Muscle layer of duodenum (tissue), 2 donors: ENCODE data around the gene LRRTM1.

Source experiments
- H3K27ac ChIP-seq: one replicate; pipeline ENCODE4 v1.7.0; 2013; ENCODE audit warnings: mild to moderate bottlenecking, low read length
- H3K27me3 ChIP-seq: one replicate; pipeline ENCODE4 v1.7.0; 2013; ENCODE audit warnings: low read depth, mild to moderate bottlenecking, control low read depth, low read length
- H3K36me3 ChIP-seq, 2 donors: one replicate each; pipeline ENCODE4 v1.7.0; 2013; ENCODE audit warnings: low read length in 2 of 2, control low read depth in 1 of 2, mild to moderate bottlenecking in 1 of 2; ENCODE audit not compliant: insufficient read depth in 2 of 2, control insufficient read depth in 1 of 2
- H3K4me1 ChIP-seq, 2 donors: one replicate each; pipeline ENCODE4 v1.7.0; 2013; ENCODE audit warnings: low read length in 2 of 2, mild to moderate bottlenecking in 2 of 2, control low read depth in 1 of 2, moderate library complexity in 1 of 2; ENCODE audit not compliant: insufficient read depth in 2 of 2, control insufficient read depth in 1 of 2
- H3K4me3 ChIP-seq, 2 donors: one replicate each; pipeline ENCODE4 v1.7.0; 2013; ENCODE audit warnings: low read length in 2 of 2, low read depth in 1 of 2, mild to moderate bottlenecking in 1 of 2
- H3K9me3 ChIP-seq, 2 donors: one replicate each; pipeline ENCODE4 v1.7.0; 2013; ENCODE audit warnings: low read length in 2 of 2, control low read depth in 1 of 2, mild to moderate bottlenecking in 1 of 2; ENCODE audit not compliant: control insufficient read depth in 1 of 2
- donor health status: healthy.

The LRRTM1 gene

DNA sequence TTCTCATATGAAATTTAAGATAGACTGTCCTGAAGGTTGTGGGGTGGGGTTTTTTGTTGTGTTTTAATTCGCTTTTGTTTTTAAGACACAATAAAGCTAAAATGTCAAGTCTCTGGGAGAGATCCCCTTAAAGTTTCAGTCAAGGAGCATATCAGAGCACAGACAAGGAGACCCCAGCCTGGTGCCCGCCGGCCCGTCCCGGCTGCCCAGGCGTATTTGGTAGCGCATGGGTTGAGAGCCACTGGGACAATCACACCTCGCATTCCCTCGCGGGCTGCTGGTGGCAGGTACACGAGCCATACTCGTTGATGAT lies 2.6 kb downstream of the LRRTM1 start:
- H3K9me3 ChIP-seq, result no peaks in the 10 kb centered on the region
- H3K27ac ChIP-seq, result no peak overlapping the region
- peaks cover 0 to 31% of the 10 kb centered on the region in 2 donors for H3K4me1 ChIP-seq
- peak overlapping the region; percentile 13 to 80 for H3K4me3 ChIP-seq
- H3K36me3 ChIP-seq, result no peaks in the 10 kb centered on the region
- H3K27me3 ChIP-seq, result peaks cover 14% of the 10 kb centered on the region

DNA sequence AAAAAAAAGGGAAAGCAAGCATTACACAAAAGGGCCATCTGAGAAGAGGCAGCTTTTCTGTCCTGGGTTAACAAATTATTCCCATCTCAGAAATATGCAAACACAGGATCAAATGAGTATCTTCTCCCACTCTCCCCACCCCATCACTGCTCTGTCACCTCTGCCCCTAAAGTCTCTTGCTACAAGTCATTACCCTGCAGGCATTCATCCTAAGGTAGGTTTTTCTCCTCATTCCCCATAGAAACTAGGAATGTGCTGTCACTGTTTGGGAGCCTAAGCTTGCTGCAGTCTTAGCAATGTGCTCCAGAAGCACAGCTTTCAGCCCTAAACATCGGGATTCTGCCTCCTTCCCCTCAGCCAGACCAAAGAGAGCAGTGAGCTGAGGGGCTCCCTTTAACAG lies 3.6 kb downstream of the LRRTM1 start:
- H3K27ac ChIP-seq, result no peak overlapping the region
- peaks cover 14% of the 10 kb centered on the region for H3K27me3 ChIP-seq
- no peaks in the 10 kb centered on the region for H3K36me3 ChIP-seq
- peak overlapping the region in 1 of 2 donors; percentile 27 for H3K4me3 ChIP-seq
- no peaks in the 10 kb centered on the region for H3K9me3 ChIP-seq
- peaks cover 0 to 31% of the 10 kb centered on the region in 2 donors for H3K4me1 ChIP-seq

DNA sequence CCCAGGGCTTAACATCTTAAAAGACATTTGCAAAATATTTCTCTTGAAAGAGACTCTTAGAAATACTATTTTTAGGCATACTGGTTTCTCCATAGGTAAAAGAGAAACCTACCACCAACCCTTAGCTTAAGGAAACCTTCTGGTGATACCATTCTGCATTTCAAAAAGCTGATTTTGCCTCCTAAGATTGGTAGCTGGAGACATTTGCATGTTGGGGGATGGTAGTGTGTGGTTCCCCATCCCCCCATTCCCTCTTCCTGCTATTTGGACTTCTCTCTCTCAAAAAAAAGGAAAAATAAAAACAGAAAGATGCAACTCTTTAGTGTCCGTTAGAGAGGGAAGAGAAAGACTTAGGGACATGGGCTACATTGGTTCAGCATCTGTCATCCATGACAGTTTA lies 4.2 kb downstream of the LRRTM1 start:
- Histone ChIP-seq H3K36me3 (no peaks in the 10 kb centered on the region), H3K27me3 (peaks cover 14% of the 10 kb centered on the region), H3K27ac (no peak overlapping the region), H3K4me1 (peaks cover 0 to 30% of the 10 kb centered on the region in 2 donors), H3K9me3 (no peaks in the 10 kb centered on the region), H3K4me3 (peak overlapping the region in 1 of 2 donors; percentile 27)

DNA sequence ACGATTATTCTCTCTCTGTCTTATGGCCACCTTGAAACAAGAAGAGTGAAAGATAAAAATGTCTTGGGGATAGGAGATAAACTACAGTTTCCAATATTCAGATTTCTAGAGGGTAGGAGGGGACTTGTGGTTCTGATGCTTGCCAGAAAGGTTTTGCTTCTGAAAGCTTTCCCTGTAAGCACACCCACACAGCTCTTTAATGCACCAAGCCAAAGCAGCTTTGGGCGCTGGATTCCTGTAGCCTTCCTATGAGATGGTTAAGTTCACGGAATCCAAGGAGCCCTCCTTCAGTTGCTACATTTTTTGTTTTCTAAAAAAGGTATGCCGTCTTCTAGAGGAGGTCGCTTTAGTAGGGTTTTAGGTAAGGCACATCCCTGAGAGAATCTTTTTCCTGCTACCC lies 4.9 kb downstream of the LRRTM1 start:
- H3K36me3 ChIP-seq, result no peaks in the 10 kb centered on the region
- no peaks in the 10 kb centered on the region for H3K9me3 ChIP-seq
- H3K4me1 ChIP-seq, result peaks cover 0 to 24% of the 10 kb centered on the region in 2 donors
- no peak overlapping the region for H3K27ac ChIP-seq
- no peak overlapping the region for H3K4me3 ChIP-seq
- H3K27me3 ChIP-seq, result peaks cover 14% of the 10 kb centered on the region

DNA sequence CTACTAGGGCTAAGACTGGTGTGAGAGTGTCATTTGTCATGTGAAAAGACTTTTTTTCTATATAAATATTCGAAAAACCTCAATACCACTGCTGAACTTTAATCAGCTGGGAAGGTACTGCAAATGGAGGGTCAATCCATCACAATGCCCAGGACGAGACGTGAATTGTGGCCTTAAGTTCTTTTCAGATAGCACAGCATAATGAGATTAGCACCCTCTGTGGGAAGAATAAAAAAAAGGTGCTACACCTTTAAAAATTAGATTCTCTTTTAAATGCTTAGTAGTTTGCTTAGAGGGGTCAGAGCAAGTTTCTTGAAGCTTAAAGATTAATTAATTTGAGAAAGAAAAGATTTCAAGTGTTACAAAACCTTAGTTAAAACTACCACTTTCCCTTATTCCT lies 5.6 kb downstream of the LRRTM1 start:
- Histone ChIP-seq H3K36me3 (no peaks in the 10 kb centered on the region), H3K27ac (no peak overlapping the region), H3K9me3 (no peaks in the 10 kb centered on the region), H3K4me1 (peaks cover 0 to 20% of the 10 kb centered on the region in 2 donors), H3K4me3 (no peak overlapping the region), H3K27me3 (peaks cover 14% of the 10 kb centered on the region)

DNA sequence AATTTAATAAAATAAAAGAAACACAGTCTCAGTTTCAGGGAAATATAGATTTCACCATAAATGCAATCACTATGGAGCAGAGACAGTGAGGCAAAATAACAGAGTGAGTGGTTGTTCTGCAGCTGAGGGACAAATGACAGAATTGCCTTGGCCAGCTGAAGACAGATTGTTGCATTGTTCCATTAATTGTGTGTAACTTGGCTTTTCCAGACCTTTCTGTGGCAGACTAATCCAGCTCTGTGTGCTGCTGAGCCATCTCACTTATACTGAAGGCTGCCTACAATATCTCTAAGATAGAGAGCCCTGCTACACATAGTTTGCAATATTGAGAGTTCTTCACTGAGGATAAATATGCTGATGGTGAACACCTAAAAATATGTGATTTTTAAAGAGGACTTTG lies 11.5 kb downstream of the LRRTM1 start:
- Histone ChIP-seq H3K27me3 (no peaks in the 10 kb centered on the region), H3K4me1 (peaks cover 0 to 8% of the 10 kb centered on the region in 2 donors), H3K9me3 (no peaks in the 10 kb centered on the region), H3K36me3 (no peaks in the 10 kb centered on the region), H3K4me3 (no peak overlapping the region), H3K27ac (no peak overlapping the region)

DNA sequence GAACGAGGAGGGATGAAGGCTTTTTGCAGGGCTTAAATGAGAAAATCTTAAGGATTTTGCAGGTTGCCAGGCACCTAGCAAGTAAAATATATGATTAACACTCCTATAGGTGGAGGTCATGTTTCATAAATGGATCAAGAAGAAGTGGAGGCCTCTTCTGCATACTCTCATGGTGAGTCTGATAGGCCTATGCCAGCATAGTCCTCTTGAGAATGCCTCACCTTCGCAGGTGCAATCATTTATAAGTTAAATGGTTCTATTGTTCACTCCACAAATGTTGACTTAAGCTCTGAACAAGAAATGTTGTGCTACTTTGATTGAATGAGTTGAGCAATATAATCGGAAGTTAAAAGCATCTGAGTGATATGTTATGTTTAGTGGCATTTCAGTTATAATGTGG lies 12.1 kb downstream of the LRRTM1 start:
- no peak overlapping the region for H3K27ac ChIP-seq
- H3K27me3 ChIP-seq, result no peaks in the 10 kb centered on the region
- H3K9me3 ChIP-seq, result no peaks in the 10 kb centered on the region
- H3K4me3 ChIP-seq, result no peak overlapping the region
- H3K4me1 ChIP-seq, result peaks cover 0 to 8% of the 10 kb centered on the region in 2 donors
- H3K36me3 ChIP-seq, result no peaks in the 10 kb centered on the region

DNA sequence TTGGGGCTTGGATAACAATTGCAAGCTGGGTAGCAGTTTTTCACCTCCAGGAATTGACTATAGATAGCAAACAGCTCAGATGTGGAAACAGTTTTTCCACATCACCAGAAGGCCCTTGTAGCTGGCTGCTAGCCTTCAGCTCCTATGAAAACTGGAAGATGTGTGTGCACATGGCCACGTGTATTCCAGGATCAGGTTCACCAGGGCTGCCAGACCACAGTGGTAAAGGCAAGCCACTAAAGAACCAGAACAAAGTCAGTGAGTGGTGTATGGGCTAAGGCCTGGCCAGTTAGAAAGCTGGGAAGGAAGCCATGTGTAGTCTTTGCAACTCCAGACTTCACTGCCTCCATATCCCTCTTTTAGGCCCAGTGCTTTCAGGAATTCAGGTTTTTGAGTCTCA lies 12.9 kb downstream of the LRRTM1 start:
- H3K4me3 ChIP-seq, result no peak overlapping the region
- H3K27ac ChIP-seq, result no peak overlapping the region
- H3K27me3 ChIP-seq, result no peaks in the 10 kb centered on the region
- H3K36me3 ChIP-seq, result no peaks in the 10 kb centered on the region
- peaks cover 0 to 8% of the 10 kb centered on the region in 2 donors for H3K4me1 ChIP-seq
- H3K9me3 ChIP-seq, result no peaks in the 10 kb centered on the region

DNA sequence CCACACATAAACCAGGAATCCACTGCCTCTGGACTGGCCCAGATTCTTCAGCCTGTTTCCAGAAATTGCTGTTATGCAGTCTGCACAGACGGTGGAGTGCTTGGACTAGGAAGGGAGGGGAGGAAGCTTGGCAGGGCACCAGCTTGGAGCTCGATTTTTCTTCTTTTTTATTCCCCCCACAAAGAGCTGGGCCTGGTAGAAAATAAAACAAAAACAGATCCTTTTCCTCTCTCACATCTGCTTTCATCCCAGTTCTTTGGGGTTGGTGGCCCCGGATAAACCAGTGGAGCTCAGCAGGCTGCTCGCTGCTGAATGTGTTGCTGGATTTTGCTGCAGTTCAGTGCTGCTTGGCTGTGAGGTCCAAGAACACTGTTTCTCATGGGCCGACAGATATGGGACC lies 16.0 kb downstream of the LRRTM1 start:
- Histone ChIP-seq H3K4me1 (peaks cover 0 to 8% of the 10 kb centered on the region in 2 donors), H3K9me3 (no peaks in the 10 kb centered on the region), H3K4me3 (no peak overlapping the region)

DNA sequence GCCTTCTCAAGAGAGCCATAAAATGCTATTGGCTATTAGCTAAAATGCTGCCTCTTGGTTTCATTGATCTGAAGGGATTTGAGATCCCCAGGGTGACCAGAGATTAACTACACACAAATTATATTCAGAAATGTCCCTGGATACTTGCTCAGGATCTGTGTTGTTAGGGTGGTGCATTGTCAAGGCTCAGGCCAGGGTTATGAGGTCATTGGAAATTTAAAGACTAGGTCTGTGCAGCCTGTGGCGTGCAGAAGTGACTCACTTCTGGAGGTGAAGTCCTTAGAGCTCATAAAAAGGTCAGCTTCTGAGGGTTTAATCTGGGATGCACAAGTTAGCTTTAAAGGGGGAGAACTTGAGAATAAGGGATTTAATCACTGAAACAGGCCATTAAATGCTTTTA lies 23.5 kb downstream of the LRRTM1 start:
- H3K4me3 ChIP-seq, result no peak overlapping the region
- no peaks in the 10 kb centered on the region for H3K36me3 ChIP-seq
- no peak overlapping the region for H3K27ac ChIP-seq
- peaks cover 0 to 2% of the 10 kb centered on the region in 2 donors for H3K9me3 ChIP-seq
- H3K27me3 ChIP-seq, result no peaks in the 10 kb centered on the region
- no peaks in the 10 kb centered on the region for H3K4me1 ChIP-seq

More for the DNA sequence above, 16.0 kb downstream of the LRRTM1 start:
- Histone ChIP-seq H3K36me3 (no peaks in the 10 kb centered on the region), H3K27ac (no peak overlapping the region), H3K27me3 (no peaks in the 10 kb centered on the region)

DNA sequence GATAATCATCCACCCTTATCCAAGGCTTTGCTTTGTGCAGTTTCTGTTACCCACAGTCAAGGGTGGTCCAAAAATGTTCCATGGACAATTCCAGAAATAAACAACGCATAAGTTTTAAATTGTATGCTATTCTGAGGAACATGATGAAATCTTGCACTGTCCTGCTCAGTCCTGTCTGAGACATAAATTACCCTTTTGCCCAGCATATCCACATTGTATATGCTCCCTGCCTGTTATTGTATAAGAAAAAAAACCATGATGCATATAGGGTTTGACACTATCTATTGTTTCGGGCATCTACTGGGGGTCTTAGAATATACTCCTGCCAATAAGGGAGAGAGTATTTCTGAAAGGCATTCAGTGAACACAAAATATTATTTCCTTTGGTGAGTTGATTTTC lies 24.0 kb downstream of the LRRTM1 start:
- Histone ChIP-seq H3K4me3 (no peak overlapping the region), H3K27ac (no peak overlapping the region), H3K9me3 (peaks cover 0 to 2% of the 10 kb centered on the region in 2 donors), H3K36me3 (no peaks in the 10 kb centered on the region), H3K27me3 (no peaks in the 10 kb centered on the region), H3K4me1 (no peaks in the 10 kb centered on the region)

DNA sequence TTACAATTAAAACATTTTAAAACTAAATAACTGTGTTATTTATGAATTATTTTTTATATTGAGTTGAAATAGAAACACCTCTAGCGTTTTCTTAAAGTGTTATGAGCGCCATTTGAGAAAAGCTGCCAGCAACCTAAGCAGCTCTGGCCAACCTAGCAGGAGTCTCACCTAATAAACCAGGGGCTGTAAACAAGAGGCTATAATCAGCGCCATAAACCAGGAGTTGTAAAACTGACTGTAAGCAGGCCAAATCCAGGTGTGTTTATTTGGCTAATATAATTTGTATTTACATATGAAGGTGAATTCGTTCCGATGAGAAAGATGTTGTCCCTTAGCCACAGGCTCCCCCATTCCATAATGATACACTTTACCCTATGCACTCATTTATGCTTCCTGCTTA lies 34.7 kb downstream of the LRRTM1 start:
- H3K27me3 ChIP-seq, result no peaks in the 10 kb centered on the region
- H3K9me3 ChIP-seq, result no peaks in the 10 kb centered on the region
- no peaks in the 10 kb centered on the region for H3K36me3 ChIP-seq
- H3K4me3 ChIP-seq, result no peak overlapping the region
- H3K27ac ChIP-seq, result no peak overlapping the region
- H3K4me1 ChIP-seq, result no peaks in the 10 kb centered on the region
